GM21423 (cell line): ENCODE measurements around the gene DPM1.

Experiments
- ATAC-seq: cut with Tn5 transposase; IDR thresholded peaks from one replicate; pipeline ENCODE4 v1.9.1; 2021; ENCODE audit warnings: mild to moderate bottlenecking, moderate library complexity; ENCODE audit not compliant: unreplicated experiment

The DPM1 gene

GRCh38 chr20:50903353-50904051 lies 54.8 kb downstream of the DPM1 start:
- ATAC-seq = no peak

DNA sequence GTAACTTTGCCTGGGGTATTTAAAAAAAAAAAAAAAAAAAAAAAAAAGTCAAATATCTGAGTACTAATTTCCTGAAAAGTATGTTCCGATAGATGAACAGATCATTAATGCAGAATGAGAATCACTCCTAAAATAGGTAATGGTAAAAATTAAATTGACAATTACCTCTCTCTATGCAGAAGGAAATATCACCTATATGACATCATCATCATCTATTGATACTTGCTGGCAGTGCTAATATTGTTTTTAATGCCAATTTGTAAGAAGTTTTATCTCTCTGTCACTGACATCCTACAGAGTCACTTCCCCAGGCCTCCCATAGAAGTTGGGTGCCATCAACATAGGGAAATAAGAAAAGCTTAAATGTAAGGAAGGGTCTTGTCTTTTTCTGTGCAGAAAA lies 57.0 kb downstream of the DPM1 start:
- no peak for ATAC-seq

GRCh38 chr20:50900261-50900660 lies 58.1 kb downstream of the DPM1 start:
- ATAC-seq = no peak

- no peak for ATAC-seq
These were observed 59.9 kb downstream of the DPM1 start for GRCh38 chr20:50898475-50898874.

DNA sequence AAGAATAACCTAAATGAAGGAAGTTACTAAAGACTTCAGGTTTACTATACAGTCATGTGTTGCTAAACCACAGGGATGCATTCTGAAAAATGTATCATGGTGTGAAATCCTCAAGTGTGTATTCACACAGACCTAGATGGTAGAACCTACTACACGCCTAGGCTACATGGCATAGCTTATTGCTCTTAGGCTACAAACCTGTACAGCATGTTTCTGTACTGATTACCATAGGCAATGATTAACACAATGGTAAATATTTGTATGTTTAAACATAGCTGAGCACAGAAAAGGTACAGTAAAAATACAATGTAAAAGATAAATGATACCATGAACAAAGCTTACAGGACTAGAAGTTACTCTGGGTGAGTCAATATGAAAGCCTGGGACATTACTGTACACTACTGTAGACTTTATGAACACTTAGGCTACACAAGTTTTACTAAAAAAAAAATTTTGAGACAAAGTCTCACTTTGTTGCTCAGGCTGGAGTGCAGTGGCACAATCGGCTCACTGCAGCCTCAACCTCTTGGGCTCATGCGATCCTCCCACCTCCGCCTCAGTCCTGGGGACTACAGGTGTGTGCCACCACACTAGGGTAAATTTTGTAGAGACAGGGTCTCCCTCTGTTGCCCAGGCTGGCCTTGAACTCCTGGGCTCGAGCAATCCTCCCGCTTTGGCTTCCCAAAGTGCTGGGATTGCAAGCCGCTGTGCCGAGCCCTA lies 63.1 kb downstream of the DPM1 start:
- ATAC-seq = no peak

DNA sequence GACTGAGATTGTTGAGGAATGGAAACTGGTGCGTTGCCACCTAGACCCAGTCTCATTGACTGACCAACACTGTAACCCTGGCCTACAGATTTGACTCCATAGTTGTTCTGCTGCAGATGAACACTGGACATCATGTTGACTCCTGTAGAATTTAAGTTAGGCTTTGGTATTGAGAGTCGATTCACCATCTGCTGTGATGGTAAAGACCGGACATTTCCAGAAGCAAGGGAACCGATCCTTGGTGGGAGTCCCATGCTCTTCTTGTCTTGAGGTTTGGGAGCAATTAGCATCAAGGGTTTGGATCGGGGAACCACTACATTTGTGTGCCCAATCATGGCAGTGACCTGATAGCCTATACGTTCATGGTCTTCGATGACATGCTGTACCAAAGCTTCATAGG lies 64.7 kb downstream of the DPM1 start:
- no peak for ATAC-seq

DNA sequence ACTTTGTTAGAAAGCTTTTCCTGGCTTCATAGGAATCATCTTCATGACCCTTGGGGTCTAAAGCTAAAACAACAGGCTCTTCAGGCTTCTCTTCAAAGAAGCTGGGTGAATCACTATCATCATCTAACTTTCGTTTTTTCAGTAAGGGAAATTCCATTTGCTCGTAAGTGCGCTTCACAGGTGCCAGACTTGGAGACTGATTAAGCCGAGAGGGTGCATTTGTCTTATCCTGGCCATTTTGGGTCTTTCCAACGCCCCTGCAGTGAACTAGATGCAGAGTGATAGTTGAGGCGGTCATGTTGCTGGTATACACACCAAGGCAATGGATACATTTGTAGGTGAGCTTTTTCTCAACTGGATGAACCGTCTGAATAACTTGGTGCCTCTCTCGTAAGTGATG lies 65.9 kb downstream of the DPM1 start:
- ATAC-seq = no peak

DNA sequence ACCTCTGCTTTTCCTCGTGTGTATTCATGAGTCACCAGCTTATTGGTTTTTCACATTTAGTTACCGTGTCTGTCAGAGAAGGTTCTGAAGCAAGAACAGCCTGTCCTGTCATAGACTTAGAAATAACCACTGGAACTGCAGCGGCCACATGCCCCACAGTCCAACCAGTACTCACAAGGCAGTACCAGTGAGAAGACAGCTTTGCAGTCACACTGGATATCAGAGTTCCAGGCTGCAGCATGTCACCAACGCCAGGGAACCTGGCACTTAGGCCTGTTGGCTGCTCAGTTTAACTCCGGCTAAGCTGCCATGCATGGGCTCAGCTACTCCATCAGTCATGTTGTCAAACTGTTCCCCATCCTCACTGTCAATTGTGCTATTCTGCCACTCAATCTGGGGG lies 67.2 kb downstream of the DPM1 start:
- no peak for ATAC-seq

DNA sequence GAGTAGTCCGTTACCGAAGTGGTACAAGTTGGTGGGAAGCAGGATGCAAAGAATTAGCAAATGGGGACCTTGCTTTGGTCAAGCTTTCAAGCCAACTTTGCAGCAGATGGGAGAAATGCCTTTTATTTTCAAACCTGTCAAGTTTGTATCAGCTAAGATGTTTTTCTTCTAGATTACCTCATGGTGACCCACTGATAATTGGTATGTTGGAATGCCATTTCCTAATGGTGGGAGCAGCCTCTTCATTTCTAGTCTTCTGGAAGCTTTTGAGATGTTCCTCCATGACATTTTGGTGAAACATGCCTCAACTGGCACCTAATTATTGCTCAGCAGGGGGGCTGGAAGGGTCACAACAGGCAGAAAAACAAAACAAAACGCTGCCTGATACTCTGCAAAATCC lies 70.8 kb downstream of the DPM1 start:
- ATAC-seq = no peak

GRCh38 chr20:50886184-50886790 lies 72.0 kb downstream of the DPM1 start:
- ATAC-seq = no peak

GRCh38 chr20:50885781-50886180 lies 72.6 kb downstream of the DPM1 start:
- no peak for ATAC-seq

GRCh38 chr20:50885068-50885467 lies 73.3 kb downstream of the DPM1 start:
- no peak for ATAC-seq
